ENCODE results near the gene DDIT4L. TPM values are rescaled to one million over a fixed set of nuclear protein-coding genes. Genes with fewer than 3 reads are reported as not detected.
A peak's percentile ranks its signal among the peaks of the same experiment; 100 is the strongest.

The DDIT4L gene
- total and polyA plus RNA-seq, 2 donors (not counting 3 experiments of a cell fraction or from before 2014, with no cell fraction given): 0.73 to 2.0 TPM

DNA sequence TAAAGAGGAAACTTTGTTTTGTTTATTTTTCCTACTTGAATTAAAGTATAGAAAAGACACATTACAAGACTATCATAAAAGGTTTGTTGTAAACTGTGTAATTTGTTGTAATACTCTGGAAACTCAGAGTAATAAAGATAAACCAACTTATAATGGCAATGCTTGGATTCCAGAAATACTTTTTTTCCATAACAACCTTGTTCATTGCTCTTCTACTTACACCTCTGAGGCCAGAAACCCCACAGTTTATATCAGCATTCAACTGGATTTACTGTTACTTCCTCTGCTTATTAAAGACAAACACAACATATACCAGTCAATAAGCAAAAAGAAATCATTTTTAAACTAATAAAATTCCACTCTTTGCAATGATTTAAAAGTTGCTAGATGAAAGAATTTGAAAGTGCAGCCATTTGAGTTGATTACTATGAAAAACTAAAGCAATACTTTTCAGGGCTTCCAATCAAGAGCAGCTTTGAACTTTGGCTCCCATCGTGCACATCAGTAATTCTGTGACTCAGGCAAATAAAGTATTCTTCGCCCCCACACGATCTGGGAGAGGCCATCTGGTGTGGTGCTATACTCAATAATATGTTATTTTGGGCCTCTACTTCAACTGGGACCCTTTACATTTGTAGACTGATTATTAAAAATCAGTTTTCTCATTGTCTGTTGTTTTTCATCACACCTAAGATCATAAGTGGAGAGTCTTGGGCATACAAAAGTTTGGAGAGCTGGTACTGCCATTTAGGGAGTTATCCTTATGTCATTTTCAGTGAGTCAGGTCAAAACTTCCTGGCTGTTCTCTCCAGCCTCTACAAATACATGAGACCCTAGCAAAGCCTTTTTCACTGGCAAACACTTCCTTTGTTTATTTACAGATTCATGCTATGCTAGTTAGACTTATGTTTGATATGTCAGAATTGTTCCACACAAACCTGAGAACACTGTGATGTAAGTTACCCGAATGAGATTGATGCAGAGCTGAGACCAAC, 20.5 kb downstream of the DDIT4L start:
- Histone ChIP-seq H2AFZ (ENCODE audit: low read depth, low read length) (no peak overlapping the region), H3K9me1 (replicated peaks; ENCODE audit: control insufficient read depth, extremely low read depth, insufficient read depth, low read length) (no peaks in the 10 kb centered on the region), H3K4me1 (ENCODE audit: control insufficient read depth, extremely low read depth, insufficient read depth, low read length) (peaks cover 2% of the 10 kb centered on the region), H3K9me3 (replicated peaks; ENCODE audit: control insufficient read depth, insufficient read depth, low read length) (no peaks in the 10 kb centered on the region), H3K27ac (ENCODE audit: insufficient read depth, low read depth, low read length) (no peak overlapping the region), H3K36me3 (ENCODE audit: control insufficient read depth in 2 of 2, extremely low read depth in 1 of 2, insufficient read depth in 2 of 2, low read length in 2 of 2) (no peaks in the 10 kb centered on the region), H3K79me2 (ENCODE audit: control insufficient read depth, insufficient read depth, low read length) (no peaks in the 10 kb centered on the region), H4K20me1 (replicated peaks; ENCODE audit: control insufficient read depth, extremely low read depth, insufficient read depth, low read length) (no peaks in the 10 kb centered on the region), H3K4me3 (replicated peaks in 1 of 3; ENCODE audit: insufficient read depth in 1 of 3, low read depth in 1 of 3, low read length in 3 of 3) (no peak overlapping the region), H3K27me3 (ENCODE audit: control insufficient read depth in 2 of 2, insufficient read depth in 2 of 2, low read length in 2 of 2) (no peaks in the 10 kb centered on the region), H3K4me2 (ENCODE audit: insufficient read depth, low read length) (no peak overlapping the region), H3K9ac (replicated peaks; ENCODE audit: extremely low read depth, insufficient read depth, low read length) (no peak overlapping the region)
- POLR2A ChIA-PET: no interaction called here
- FAIRE-seq (no peak), DNase-seq (ENCODE audit: low read depth, low spot score) (no peak)
- CTCF ChIA-PET: no interaction called here
- peak; percentile 25 for TF ChIP-seq FOS (IDR thresholded peaks at IDR 0.05; ENCODE audit: borderline replicate concordance, insufficient read depth, low read length)
- TF ChIP-seq, protein P1, sequence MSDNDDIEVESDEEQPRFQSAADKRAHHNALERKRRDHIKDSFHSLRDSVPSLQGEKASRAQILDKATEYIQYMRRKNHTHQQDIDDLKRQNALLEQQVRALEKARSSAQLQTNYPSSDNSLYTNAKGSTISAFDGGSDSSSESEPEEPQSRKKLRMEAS (IDR thresholded peaks at IDR 0.05; ENCODE audit: insufficient read depth, insufficient read length): no peak
- TF ChIP-seq MYC (IDR thresholded peaks at IDR 0.05; ENCODE audit: low read depth, low read length): no peak
- no peak for TF ChIP-seq GATA2 (IDR thresholded peaks at IDR 0.05; ENCODE audit: insufficient read depth, insufficient read length, low read depth, low read length)
- no peak for TF ChIP-seq CTCF (IDR thresholded peaks at IDR 0.05; ENCODE audit: extremely low read depth in 1 of 2, insufficient read depth in 1 of 2, low read depth in 1 of 2, low read length in 2 of 2)
- no peak for TF ChIP-seq JUN (IDR thresholded peaks at IDR 0.05; ENCODE audit: borderline replicate concordance, insufficient read depth, insufficient read length, low read depth)
- no peak for TF ChIP-seq POLR2A (IDR thresholded peaks at IDR 0.05; ENCODE audit: low read depth, low read length)
- TF ChIP-seq POLR2AphosphoS5 (IDR thresholded peaks at IDR 0.05; ENCODE audit: insufficient read depth, low read depth, low read length): no peak
- TF ChIP-seq EZH2 (IDR thresholded peaks at IDR 0.05; ENCODE audit: borderline replicate concordance, low read depth, low read length, severe bottlenecking): no peak
- intact Hi-C loops (cut with micrococcal nuclease): no loop called here
- dilution Hi-C loops (cut with MboI; ENCODE audit: extremely low pct_ligation_motif_present, low sequenced_read_pairs): no loop called here
- BruUV-seq (replicated peaks): no TSS peak

Data from endothelial cell of umbilical vein (primary cell).